ENCODE measurements around the gene DGAT2. TPM values are rescaled to one million over a fixed set of nuclear protein-coding genes. Genes with fewer than 3 reads are reported as not detected.

The DGAT2 gene
- total and polyA plus RNA-seq, 4 donors, result 57.2 to 152 (median 108) TPM

DNA sequence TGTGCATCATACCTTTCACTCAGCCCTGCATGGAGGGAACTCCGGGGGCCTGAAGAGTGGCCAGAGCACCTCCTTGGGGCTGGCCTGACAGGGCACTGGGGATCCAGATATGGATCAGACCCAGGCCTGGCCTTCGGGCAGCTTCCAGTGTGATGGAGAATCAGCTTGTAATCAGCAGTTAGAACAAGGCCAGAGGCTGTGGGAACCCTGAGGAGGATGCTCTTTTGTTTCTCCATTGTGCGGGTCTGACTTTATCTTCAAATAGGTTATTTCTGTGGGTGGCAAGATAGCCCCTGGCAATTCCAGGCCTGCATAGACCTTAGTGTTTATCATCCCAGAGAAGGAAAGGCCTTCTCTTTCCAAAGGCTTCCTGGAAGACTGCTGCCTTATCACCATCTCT is 12.3 kb downstream of the DGAT2 start:
- Histone ChIP-seq H3K36me3 (ENCODE audit: control insufficient read depth in 4 of 4, insufficient read depth in 3 of 4, low read depth in 1 of 4, low read length in 3 of 4) (peaks cover 0 to 3% (median 0%) of the 10 kb centered on the region in 4 donors), H3K4me3 (ENCODE audit: low read depth in 1 of 3, low read length in 3 of 3) (no peak overlapping the region), H3K9ac (ENCODE audit: low read depth in 1 of 2, low read length in 2 of 2) (no peak overlapping the region), H3K4me1 (ENCODE audit: control insufficient read depth in 4 of 4, insufficient read depth in 4 of 4, low read length in 3 of 4) (peaks cover 16 to 96% (median 70%) of the 10 kb centered on the region in 4 donors), H3K9me3 (ENCODE audit: control insufficient read depth in 4 of 4, low read length in 3 of 4) (no peaks in the 10 kb centered on the region), H3K27me3 (ENCODE audit: control insufficient read depth in 4 of 4, insufficient read depth in 4 of 4, low read length in 3 of 4) (no peaks in the 10 kb centered on the region), H3K27ac (ENCODE audit: low read depth in 1 of 2, low read length in 2 of 2) (no peak overlapping the region)
- 87% methylated on average over 3 of the region's 3 CpGs for WGBS
- TF ChIP-seq TAF1 (conservative IDR thresholded peaks at IDR 0.05) (no peak), FOXA1 (IDR thresholded peaks at IDR 0.05) (no peak), RAD21 (IDR thresholded peaks at IDR 0.05) (no peak), GABPA (IDR thresholded peaks at IDR 0.05 in 1 of 2, conservative IDR thresholded peaks at IDR 0.05 in 1 of 2) (no peak), YY1 (IDR thresholded peaks at IDR 0.05) (no peak), EGR1 (IDR thresholded peaks at IDR 0.05; ENCODE audit: low read depth in 2 of 2) (no peak), RXRA (IDR thresholded peaks at IDR 0.05) (no peak), SP1 (IDR thresholded peaks at IDR 0.05) (no peak), NR2F2 (IDR thresholded peaks at IDR 0.05) (no peak), HNF4A (conservative IDR thresholded peaks at IDR 0.05) (no peak)
- TF ChIP-seq, protein P1, sequence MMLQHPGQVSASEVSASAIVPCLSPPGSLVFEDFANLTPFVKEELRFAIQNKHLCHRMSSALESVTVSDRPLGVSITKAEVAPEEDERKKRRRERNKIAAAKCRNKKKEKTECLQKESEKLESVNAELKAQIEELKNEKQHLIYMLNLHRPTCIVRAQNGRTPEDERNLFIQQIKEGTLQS (IDR thresholded peaks at IDR 0.05), result no peak
- no peak for DNase-seq (ENCODE audit: low spot score)

DNA sequence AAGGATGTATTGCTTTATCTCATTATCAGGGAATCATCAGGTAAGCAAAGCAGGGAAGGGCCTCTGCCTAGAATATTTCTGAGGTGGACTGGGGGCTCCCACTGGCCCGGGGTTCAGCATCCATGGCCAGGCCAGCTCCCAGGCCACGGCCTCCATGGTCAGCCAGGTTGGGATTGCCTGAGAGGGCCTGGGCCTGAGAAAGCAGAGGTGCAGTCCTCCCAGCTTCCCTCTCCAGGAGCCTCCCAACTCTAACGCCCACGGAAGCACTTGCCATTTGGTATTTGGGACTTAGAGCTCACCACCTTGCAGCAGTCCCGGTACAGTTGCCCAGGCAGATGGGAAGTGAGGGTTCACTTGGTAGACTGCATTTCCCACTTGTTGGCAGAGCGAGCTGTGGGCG is 12.7 kb downstream of the DGAT2 start:
- no peak for DNase-seq (ENCODE audit: low spot score)
- peaks cover 16 to 96% (median 74%) of the 10 kb centered on the region in 4 donors for H3K4me1 ChIP-seq (ENCODE audit: control insufficient read depth in 4 of 4, insufficient read depth in 4 of 4, low read length in 3 of 4)

DNA sequence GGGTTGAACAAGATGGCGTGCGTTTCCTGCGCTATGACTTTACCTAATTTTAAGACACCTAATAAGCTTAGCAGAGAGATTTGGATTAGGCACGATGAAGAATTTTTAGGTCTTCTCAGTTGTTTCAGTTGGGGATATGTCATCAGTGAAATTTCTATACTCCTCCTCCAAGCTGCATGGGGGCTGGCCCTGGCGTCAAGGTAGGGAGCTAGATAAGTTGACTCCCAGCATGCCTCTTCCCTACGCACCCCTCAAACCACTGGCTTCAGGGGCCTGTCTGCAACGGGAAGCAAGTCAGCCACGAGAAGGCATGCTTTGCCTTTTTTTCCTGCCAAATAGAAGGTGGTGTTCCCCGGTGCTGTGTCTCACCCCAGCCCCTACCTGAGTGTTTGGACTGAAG is 13.3 kb downstream of the DGAT2 start:
- no peak for TF ChIP-seq EGR1 (IDR thresholded peaks at IDR 0.05; ENCODE audit: low read depth in 2 of 2)
- TF ChIP-seq YY1 (IDR thresholded peaks at IDR 0.05), result no peak
- TF ChIP-seq, protein P2, sequence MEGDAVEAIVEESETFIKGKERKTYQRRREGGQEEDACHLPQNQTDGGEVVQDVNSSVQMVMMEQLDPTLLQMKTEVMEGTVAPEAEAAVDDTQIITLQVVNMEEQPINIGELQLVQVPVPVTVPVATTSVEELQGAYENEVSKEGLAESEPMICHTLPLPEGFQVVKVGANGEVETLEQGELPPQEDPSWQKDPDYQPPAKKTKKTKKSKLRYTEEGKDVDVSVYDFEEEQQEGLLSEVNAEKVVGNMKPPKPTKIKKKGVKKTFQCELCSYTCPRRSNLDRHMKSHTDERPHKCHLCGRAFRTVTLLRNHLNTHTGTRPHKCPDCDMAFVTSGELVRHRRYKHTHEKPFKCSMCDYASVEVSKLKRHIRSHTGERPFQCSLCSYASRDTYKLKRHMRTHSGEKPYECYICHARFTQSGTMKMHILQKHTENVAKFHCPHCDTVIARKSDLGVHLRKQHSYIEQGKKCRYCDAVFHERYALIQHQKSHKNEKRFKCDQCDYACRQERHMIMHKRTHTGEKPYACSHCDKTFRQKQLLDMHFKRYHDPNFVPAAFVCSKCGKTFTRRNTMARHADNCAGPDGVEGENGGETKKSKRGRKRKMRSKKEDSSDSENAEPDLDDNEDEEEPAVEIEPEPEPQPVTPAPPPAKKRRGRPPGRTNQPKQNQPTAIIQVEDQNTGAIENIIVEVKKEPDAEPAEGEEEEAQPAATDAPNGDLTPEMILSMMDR (IDR thresholded peaks at IDR 0.05; ENCODE audit: low read depth, low read length, missing input control), result no peak
- TF ChIP-seq, protein P3, sequence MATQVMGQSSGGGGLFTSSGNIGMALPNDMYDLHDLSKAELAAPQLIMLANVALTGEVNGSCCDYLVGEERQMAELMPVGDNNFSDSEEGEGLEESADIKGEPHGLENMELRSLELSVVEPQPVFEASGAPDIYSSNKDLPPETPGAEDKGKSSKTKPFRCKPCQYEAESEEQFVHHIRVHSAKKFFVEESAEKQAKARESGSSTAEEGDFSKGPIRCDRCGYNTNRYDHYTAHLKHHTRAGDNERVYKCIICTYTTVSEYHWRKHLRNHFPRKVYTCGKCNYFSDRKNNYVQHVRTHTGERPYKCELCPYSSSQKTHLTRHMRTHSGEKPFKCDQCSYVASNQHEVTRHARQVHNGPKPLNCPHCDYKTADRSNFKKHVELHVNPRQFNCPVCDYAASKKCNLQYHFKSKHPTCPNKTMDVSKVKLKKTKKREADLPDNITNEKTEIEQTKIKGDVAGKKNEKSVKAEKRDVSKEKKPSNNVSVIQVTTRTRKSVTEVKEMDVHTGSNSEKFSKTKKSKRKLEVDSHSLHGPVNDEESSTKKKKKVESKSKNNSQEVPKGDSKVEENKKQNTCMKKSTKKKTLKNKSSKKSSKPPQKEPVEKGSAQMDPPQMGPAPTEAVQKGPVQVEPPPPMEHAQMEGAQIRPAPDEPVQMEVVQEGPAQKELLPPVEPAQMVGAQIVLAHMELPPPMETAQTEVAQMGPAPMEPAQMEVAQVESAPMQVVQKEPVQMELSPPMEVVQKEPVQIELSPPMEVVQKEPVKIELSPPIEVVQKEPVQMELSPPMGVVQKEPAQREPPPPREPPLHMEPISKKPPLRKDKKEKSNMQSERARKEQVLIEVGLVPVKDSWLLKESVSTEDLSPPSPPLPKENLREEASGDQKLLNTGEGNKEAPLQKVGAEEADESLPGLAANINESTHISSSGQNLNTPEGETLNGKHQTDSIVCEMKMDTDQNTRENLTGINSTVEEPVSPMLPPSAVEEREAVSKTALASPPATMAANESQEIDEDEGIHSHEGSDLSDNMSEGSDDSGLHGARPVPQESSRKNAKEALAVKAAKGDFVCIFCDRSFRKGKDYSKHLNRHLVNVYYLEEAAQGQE (IDR thresholded peaks at IDR 0.05), result no peak
- H3K27me3 ChIP-seq (ENCODE audit: control insufficient read depth in 4 of 4, insufficient read depth in 4 of 4, low read length in 3 of 4), result no peaks in the 10 kb centered on the region
- H3K9ac ChIP-seq (ENCODE audit: low read depth in 1 of 2, low read length in 2 of 2), result no peak overlapping the region
- H3K4me1 ChIP-seq (ENCODE audit: control insufficient read depth in 4 of 4, insufficient read depth in 4 of 4, low read length in 3 of 4), result peaks cover 18 to 95% (median 78%) of the 10 kb centered on the region in 4 donors
- peaks cover 0 to 3% (median 0%) of the 10 kb centered on the region in 4 donors for H3K36me3 ChIP-seq (ENCODE audit: control insufficient read depth in 4 of 4, insufficient read depth in 3 of 4, low read depth in 1 of 4, low read length in 3 of 4)
- H3K4me3 ChIP-seq (ENCODE audit: low read depth in 1 of 3, low read length in 3 of 3), result no peak overlapping the region
- WGBS, result 93% methylated on average over 9 of the region's 9 CpGs
- H3K27ac ChIP-seq (ENCODE audit: low read depth in 1 of 2, low read length in 2 of 2), result no peak overlapping the region
- DNase-seq (ENCODE audit: low spot score), result no peak
- no peaks in the 10 kb centered on the region for H3K9me3 ChIP-seq (ENCODE audit: control insufficient read depth in 4 of 4, low read length in 3 of 4)

More for the DNA sequence above, 12.7 kb downstream of the DGAT2 start:
- H3K9me3 ChIP-seq (ENCODE audit: control insufficient read depth in 4 of 4, low read length in 3 of 4), result no peaks in the 10 kb centered on the region
- H3K27me3 ChIP-seq (ENCODE audit: control insufficient read depth in 4 of 4, insufficient read depth in 4 of 4, low read length in 3 of 4), result no peaks in the 10 kb centered on the region
- no peak overlapping the region for H3K27ac ChIP-seq (ENCODE audit: low read depth in 1 of 2, low read length in 2 of 2)
- no peak overlapping the region for H3K4me3 ChIP-seq (ENCODE audit: low read depth in 1 of 3, low read length in 3 of 3)
- H3K36me3 ChIP-seq (ENCODE audit: control insufficient read depth in 4 of 4, insufficient read depth in 3 of 4, low read depth in 1 of 4, low read length in 3 of 4), result peaks cover 0 to 3% (median 0%) of the 10 kb centered on the region in 4 donors
- TF ChIP-seq HNF4A (conservative IDR thresholded peaks at IDR 0.05), result no peak
- no peak for TF ChIP-seq JUND (IDR thresholded peaks at IDR 0.05)
- no peak for TF ChIP-seq FOXA1 (IDR thresholded peaks at IDR 0.05)
- TF ChIP-seq HNF4G (IDR thresholded peaks at IDR 0.05), result no peak
- TF ChIP-seq TAF1 (conservative IDR thresholded peaks at IDR 0.05), result no peak
- TF ChIP-seq NR2F2 (IDR thresholded peaks at IDR 0.05), result no peak
- WGBS, result 94% methylated on average over 7 of the region's 7 CpGs
- H3K9ac ChIP-seq (ENCODE audit: low read depth in 1 of 2, low read length in 2 of 2), result no peak overlapping the region

Data from liver (tissue), 9 donors.